Thyroid gland (tissue), 4 donors: Measurements from ENCODE around the gene ABCA2.

Experiments used
- POLR2A ChIP-seq, 2 donors: fragments of 450-650 bp; IDR thresholded peaks; one replicate each; pipeline ENCODE4 v1.6.1; 2017; ENCODE audit warnings: antibody characterized with exemption in 2 of 2, mild to moderate bottlenecking in 2 of 2, moderate library complexity in 1 of 2
- TF ChIP-seq, protein P1 (sequence below), 6 experiments: fragments of 200-600 bp in 3 of 6; fragments of 450-650 bp in 3 of 6; sonication (generic) in 3 of 6; IDR thresholded peaks; one replicate each; pipeline ENCODE4 v1.5.1; 2016 to 2019; ENCODE audit warnings: antibody characterized with exemption in 6 of 6, mild to moderate bottlenecking in 2 of 6, inconsistent platforms in 1 of 6, moderate library complexity in 1 of 6

DNA sequence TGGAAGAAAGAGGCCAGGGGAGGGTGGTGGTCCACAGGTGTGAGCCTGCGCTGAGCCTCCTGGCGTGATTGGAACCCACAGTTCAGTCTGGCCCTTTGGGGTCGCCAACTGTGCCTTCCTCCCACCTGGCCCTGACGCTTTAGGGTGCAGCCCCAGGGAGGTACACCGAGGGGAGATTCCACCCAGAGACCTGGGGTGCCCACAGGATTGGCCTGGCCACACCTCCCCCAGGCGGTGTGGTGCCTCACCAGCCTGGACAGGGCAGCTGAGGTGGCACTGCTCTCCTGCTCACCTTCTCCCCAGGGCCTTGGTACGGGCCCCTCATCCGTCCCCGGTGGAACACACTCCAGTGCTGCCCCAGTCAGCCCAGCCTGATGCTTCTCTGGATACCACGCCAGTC lies 30.7 kb downstream of the ABCA2 start:
- TF ChIP-seq, protein P1, sequence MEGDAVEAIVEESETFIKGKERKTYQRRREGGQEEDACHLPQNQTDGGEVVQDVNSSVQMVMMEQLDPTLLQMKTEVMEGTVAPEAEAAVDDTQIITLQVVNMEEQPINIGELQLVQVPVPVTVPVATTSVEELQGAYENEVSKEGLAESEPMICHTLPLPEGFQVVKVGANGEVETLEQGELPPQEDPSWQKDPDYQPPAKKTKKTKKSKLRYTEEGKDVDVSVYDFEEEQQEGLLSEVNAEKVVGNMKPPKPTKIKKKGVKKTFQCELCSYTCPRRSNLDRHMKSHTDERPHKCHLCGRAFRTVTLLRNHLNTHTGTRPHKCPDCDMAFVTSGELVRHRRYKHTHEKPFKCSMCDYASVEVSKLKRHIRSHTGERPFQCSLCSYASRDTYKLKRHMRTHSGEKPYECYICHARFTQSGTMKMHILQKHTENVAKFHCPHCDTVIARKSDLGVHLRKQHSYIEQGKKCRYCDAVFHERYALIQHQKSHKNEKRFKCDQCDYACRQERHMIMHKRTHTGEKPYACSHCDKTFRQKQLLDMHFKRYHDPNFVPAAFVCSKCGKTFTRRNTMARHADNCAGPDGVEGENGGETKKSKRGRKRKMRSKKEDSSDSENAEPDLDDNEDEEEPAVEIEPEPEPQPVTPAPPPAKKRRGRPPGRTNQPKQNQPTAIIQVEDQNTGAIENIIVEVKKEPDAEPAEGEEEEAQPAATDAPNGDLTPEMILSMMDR (IDR thresholded peaks at IDR 0.05): no peak
- no peak for TF ChIP-seq POLR2A (IDR thresholded peaks at IDR 0.05)
